ENCODE data around the gene GSTM3.

Gene GSTM3

GRCh38 chr1:109780982-109781381 is 40.1 kb upstream of the GSTM3 start:
- no peak overlapping the region for H3K4me3 Mint-ChIP-seq
- no peaks in the 10 kb centered on the region for H3K9me3 Mint-ChIP-seq
- ATAC-seq (no peak), DNase-seq (no peak)
- H3K27me3 Mint-ChIP-seq, result peaks cover under 1% of the 10 kb centered on the region
- peaks cover 9% of the 10 kb centered on the region for H3K4me1 Mint-ChIP-seq
- H3K27ac Mint-ChIP-seq, result no peak overlapping the region

- H3K4me1 Mint-ChIP-seq, result peaks cover 14% of the 10 kb centered on the region
- no peak overlapping the region for H3K4me3 Mint-ChIP-seq
- H3K27me3 Mint-ChIP-seq, result peaks cover 9% of the 10 kb centered on the region
- DNase-seq, result no peak
- H3K9me3 Mint-ChIP-seq, result no peaks in the 10 kb centered on the region
- no peak for ATAC-seq
- H3K27ac Mint-ChIP-seq, result no peak overlapping the region
Observed at GRCh38 chr1:109777980-109778625, 37.3 kb upstream of the GSTM3 start.

DNA sequence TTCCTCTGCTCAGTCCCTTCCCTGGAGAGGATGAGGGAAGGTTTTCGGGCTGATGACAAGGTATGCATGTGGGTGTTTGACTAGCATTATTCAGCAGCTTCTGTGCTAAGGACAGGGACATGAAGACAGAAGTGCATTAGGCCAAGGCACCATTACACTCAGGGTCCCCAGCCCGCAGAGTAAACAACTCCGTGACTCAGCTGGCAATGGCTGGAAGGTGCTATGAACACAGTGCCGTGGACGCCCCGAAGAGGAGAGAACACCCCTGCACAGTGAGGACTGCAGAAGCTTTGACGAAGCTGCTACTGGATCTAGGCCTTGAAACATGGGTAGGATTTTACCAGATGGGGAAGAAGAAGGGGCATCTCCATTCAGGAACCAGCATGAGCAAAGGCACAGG is 36.6 kb upstream of the GSTM3 start:
- H3K27me3 Mint-ChIP-seq, result peaks cover 9% of the 10 kb centered on the region
- no peak for ATAC-seq
- H3K9me3 Mint-ChIP-seq, result no peaks in the 10 kb centered on the region
- DNase-seq, result no peak
- peak overlapping the region in 1 of 2 donors; percentile 16 for H3K27ac Mint-ChIP-seq
- H3K4me3 Mint-ChIP-seq, result no peak overlapping the region
- peaks cover 14% of the 10 kb centered on the region for H3K4me1 Mint-ChIP-seq

- Mint-ChIP-seq H3K9me3 (no peaks in the 10 kb centered on the region), H3K4me1 (peaks cover 14% of the 10 kb centered on the region), H3K27ac (peak overlapping the region in 1 of 2 donors; percentile 16), H3K4me3 (no peak overlapping the region), H3K27me3 (peaks cover 9% of the 10 kb centered on the region)
- peak; percentile 75 to 84 for DNase-seq
- peak; percentile 85 for ATAC-seq
Observed at GRCh38 chr1:109776911-109777310, 36.1 kb upstream of the GSTM3 start.

DNA sequence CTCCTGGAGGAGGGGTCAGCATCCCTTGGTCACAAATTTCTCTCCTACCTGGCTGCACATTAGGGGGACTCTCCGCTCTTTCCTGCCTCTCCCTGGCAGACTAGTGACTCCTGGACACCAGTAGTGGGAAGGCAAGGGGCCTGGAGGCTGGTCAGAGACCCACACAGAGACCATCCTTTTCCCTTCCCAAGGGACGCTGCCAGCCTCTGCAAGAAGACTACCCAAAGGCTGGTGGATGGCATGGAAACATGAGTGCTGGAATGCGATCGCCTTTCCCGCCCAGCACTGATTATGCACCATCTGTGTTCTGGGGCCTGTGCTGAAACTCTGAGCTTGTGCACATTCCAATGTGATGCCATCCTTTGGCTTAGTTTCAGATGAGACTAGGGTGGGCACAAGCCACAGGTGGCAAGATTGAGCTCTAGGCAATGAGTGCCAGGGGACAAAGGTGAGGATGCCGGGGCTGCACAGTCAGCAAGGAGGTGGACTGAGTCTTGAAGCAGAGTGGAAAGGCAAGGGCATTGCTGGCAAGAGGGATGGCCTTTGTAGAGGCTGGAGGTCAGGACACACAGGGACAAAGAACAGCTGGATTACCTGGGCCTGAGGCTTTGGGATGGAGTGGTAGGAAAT is 35.5 kb upstream of the GSTM3 start:
- no peak for DNase-seq
- Mint-ChIP-seq H3K9me3 (no peaks in the 10 kb centered on the region), H3K27ac (peak overlapping the region in 1 of 2 donors; percentile 52), H3K27me3 (peaks cover 9% of the 10 kb centered on the region), H3K4me1 (peaks cover 14% of the 10 kb centered on the region), H3K4me3 (no peak overlapping the region)
- ATAC-seq, result no peak

GRCh38 chr1:109775398-109775797 is 34.6 kb upstream of the GSTM3 start:
- H3K27ac Mint-ChIP-seq, result no peak overlapping the region
- DNase-seq, result no peak
- no peak overlapping the region for H3K4me3 Mint-ChIP-seq
- peaks cover 14% of the 10 kb centered on the region for H3K4me1 Mint-ChIP-seq
- H3K9me3 Mint-ChIP-seq, result no peaks in the 10 kb centered on the region
- peaks cover 9% of the 10 kb centered on the region for H3K27me3 Mint-ChIP-seq
- ATAC-seq, result no peak

GRCh38 chr1:109773900-109774485 is 33.2 kb upstream of the GSTM3 start:
- no peak overlapping the region for H3K4me3 Mint-ChIP-seq
- DNase-seq (no peak), ATAC-seq (no peak)
- peaks cover 14% of the 10 kb centered on the region for H3K4me1 Mint-ChIP-seq
- H3K27me3 Mint-ChIP-seq, result peaks cover 9% of the 10 kb centered on the region
- no peak overlapping the region for H3K27ac Mint-ChIP-seq
- H3K9me3 Mint-ChIP-seq, result no peaks in the 10 kb centered on the region

DNA sequence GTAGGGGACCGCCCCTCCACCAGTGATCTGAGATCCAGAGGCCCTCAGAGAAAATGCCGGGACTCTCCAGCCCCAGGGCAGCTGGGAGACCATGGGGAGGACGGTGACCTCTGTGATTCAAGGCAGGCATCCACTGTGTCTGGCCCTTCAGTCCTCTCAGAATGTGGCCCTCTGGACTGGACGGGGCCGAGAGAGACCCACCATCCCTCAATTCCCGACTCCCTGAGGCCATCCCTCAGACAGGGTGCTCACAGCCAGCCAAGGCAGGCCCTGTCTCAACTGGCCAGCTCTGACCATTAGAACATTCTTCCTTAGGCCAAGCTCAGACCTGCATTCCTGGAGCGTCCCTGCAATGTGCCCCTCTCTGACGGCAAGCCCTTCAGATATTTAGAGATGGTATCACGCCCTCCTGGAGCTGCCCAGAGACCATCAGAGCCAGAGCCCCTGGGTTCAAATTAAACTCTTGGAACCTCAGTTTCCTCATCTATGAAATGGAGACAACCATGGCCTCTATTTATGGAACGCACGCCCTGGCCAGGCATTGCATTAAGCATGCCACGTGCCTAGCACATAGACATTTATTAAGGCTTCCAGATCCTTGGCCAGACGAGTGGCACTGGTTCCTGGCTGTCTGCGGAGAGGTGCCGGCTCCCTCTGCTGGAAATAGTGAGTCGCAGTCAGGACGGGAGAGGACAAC is 32.5 kb upstream of the GSTM3 start:
- Mint-ChIP-seq H3K4me3 (no peak overlapping the region), H3K27me3 (peaks cover 9% of the 10 kb centered on the region), H3K4me1 (peaks cover 14% of the 10 kb centered on the region), H3K9me3 (no peaks in the 10 kb centered on the region), H3K27ac (no peak overlapping the region)
- DNase-seq (peak; percentile 61 to 79), ATAC-seq (peak; percentile 89)

GRCh38 chr1:109772658-109773202 is 31.9 kb upstream of the GSTM3 start:
- no peak overlapping the region for H3K27ac Mint-ChIP-seq

DNA sequence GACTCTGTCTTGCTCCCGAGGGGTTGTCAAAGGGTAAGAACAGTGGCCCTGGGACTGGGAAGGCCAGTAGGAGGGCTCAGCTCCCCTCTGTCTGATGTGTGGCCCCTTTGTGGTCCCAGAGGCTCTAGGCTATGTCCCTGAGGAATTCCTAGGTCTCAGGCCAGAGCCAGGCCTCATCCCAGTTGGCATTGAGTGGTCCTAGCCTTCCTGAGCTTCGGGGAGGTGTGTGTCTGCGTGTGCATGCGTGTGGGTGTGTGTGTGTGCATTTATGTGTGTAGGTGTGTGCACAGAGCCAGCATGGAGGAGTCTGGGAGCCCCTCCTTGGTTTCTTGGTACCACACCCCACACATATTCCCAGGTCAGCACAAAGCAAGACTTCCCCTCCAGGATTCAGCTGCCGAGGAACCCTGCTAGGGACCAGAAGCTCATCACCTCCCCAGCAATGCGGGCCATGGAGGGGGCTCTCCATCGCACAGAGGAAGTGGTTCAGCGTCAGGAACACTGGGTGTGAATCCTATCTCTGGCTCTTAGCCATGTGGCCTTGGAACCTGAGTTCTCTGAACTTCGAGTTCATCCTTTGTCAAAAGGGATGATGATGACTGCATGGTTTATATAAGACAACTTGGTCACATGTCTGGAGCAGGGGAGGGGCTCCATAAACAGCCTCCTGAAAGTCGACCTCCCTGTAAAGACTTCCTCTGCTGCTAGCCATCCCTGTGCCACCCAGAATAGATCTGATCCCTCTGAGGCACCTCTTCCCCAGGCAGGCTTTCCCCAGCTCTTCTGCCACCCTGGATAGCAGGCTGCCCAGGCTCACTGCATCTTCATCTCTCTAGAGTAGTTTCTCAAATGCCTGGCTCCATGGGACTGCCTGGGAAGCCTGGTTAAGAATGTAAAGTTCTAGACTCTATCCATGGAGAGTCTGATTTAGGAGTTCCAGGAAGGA is 31.1 kb upstream of the GSTM3 start:
- Mint-ChIP-seq H3K4me1 (peaks cover 9% of the 10 kb centered on the region), H3K27ac (peak overlapping the region in 1 of 2 donors; percentile 19), H3K27me3 (peaks cover 9% of the 10 kb centered on the region), H3K4me3 (no peak overlapping the region), H3K9me3 (no peaks in the 10 kb centered on the region)
- ATAC-seq (no peak), DNase-seq (no peak)

More at GRCh38 chr1:109772658-109773202, 31.9 kb upstream of the GSTM3 start:
- DNase-seq, result no peak
- ATAC-seq, result no peak
- Mint-ChIP-seq H3K4me1 (peaks cover 14% of the 10 kb centered on the region), H3K27me3 (peaks cover 9% of the 10 kb centered on the region), H3K4me3 (no peak overlapping the region), H3K9me3 (no peaks in the 10 kb centered on the region)

GRCh38 chr1:109770331-109771095 is 29.7 kb upstream of the GSTM3 start:
- DNase-seq, result no peak
- H3K27ac Mint-ChIP-seq, result peak overlapping the region; percentile 9 to 28
- H3K27me3 Mint-ChIP-seq, result peaks cover 4% of the 10 kb centered on the region
- H3K4me1 Mint-ChIP-seq, result peaks cover 5% of the 10 kb centered on the region
- ATAC-seq, result no peak
- H3K9me3 Mint-ChIP-seq, result no peaks in the 10 kb centered on the region
- no peak overlapping the region for H3K4me3 Mint-ChIP-seq

GRCh38 chr1:109769330-109770078 is 28.7 kb upstream of the GSTM3 start:
- no peak for ATAC-seq
- Mint-ChIP-seq H3K9me3 (no peaks in the 10 kb centered on the region), H3K27ac (peak overlapping the region in 1 of 2 donors; percentile 0), H3K27me3 (no peaks in the 10 kb centered on the region), H3K4me1 (peaks cover 5% of the 10 kb centered on the region), H3K4me3 (no peak overlapping the region)
- DNase-seq, result no peak

DNA sequence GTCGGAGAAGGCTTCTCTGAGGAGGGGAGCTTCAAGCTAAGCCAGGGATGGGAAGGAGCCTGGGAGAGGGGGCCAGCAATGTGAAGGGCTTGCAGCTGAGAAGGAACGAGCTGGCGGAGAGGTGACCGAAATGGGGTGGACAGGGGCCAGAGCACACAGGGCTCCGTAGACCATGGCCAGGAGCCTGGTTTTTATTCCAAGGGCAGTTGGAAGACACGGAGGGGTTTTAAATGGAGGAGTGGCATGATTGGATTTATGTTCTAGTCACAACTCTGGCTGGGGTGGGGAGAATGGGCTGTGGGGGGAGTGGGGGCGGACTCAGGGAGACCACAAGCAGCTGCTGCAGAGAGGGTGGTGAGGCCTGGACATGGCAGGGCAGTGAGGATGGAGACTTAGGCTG is 28.0 kb upstream of the GSTM3 start:
- H3K27me3 Mint-ChIP-seq, result no peaks in the 10 kb centered on the region
- H3K4me1 Mint-ChIP-seq, result peaks cover 3% of the 10 kb centered on the region
- no peak for ATAC-seq
- no peak overlapping the region for H3K27ac Mint-ChIP-seq
- no peak for DNase-seq
- no peak overlapping the region for H3K4me3 Mint-ChIP-seq
- no peaks in the 10 kb centered on the region for H3K9me3 Mint-ChIP-seq

DNA sequence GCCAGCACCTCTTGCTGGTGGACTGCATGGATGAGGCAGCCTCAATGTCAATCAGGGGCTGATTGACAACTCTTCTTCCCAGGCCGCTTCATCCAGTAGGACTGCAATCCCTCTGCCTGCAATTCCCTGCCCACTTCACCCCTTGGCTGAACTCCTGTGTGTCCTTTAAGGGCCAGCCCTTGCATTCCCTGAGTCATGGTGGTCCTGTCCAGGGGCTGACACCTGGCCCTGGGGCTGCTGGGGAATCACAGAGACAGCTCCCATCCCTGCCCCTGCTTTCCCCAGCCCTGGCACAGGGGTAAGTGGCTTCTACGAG is 27.5 kb upstream of the GSTM3 start:
- no peak for DNase-seq
- H3K4me1 Mint-ChIP-seq, result no peaks in the 10 kb centered on the region
- H3K4me3 Mint-ChIP-seq, result no peak overlapping the region
- H3K27me3 Mint-ChIP-seq, result no peaks in the 10 kb centered on the region
- H3K27ac Mint-ChIP-seq, result no peak overlapping the region
- H3K9me3 Mint-ChIP-seq, result no peaks in the 10 kb centered on the region
- ATAC-seq, result no peak
